Lower leg skin (tissue), 3 donors: ENCODE measurements around the gene MB21D2.

Experiments
- POLR2A ChIP-seq, 2 donors: fragments of 450-650 bp; IDR thresholded peaks; one replicate each; pipeline ENCODE4 v1.6.1; 2016 to 2017; ENCODE audit warnings: antibody characterized with exemption in 2 of 2, mild to moderate bottlenecking in 1 of 2, moderate library complexity in 1 of 2
- TF ChIP-seq, protein P1 (sequence below), 3 donors: fragments of 450-650 bp; IDR thresholded peaks; one replicate each; pipeline ENCODE4 v1.5.1; 2016; ENCODE audit warnings: antibody characterized with exemption in 3 of 3, mild to moderate bottlenecking in 3 of 3, moderate library complexity in 2 of 3

DNA sequence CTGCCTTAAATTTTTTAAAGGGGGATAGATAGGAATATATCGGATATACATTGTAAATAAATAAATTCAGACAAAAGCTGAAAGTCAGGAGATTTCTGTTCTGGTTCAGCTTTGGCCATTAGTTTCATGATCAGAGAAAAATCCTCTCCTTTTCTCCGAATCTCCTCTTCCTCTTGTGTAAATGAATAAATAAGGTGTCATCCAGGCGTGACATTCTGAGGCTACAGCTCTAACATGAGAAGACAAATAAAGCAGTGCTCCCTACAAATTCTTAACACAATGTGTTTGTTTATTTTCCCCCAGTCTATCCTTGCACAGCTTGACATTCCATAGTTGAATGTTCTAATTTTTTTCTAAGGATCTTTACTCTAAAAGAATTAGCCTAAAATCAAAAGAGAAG lies 9.4 kb upstream of the MB21D2 start:
- TF ChIP-seq, protein P1, sequence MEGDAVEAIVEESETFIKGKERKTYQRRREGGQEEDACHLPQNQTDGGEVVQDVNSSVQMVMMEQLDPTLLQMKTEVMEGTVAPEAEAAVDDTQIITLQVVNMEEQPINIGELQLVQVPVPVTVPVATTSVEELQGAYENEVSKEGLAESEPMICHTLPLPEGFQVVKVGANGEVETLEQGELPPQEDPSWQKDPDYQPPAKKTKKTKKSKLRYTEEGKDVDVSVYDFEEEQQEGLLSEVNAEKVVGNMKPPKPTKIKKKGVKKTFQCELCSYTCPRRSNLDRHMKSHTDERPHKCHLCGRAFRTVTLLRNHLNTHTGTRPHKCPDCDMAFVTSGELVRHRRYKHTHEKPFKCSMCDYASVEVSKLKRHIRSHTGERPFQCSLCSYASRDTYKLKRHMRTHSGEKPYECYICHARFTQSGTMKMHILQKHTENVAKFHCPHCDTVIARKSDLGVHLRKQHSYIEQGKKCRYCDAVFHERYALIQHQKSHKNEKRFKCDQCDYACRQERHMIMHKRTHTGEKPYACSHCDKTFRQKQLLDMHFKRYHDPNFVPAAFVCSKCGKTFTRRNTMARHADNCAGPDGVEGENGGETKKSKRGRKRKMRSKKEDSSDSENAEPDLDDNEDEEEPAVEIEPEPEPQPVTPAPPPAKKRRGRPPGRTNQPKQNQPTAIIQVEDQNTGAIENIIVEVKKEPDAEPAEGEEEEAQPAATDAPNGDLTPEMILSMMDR (IDR thresholded peaks at IDR 0.05), result no peak
- no peak for TF ChIP-seq POLR2A (IDR thresholded peaks at IDR 0.05)
